ENCODE data around the gene SMNDC1.
"Not testable (repeated sequence)": the region's sequence is repeated elsewhere in the genome, so short reads cannot be mapped to it uniquely, and the experiment has no call there.

Gene SMNDC1

GRCh38 chr10:110304780-110305421 lies at the start of gene SMNDC1:
Gene SMNDC1 (minus strand): TSS chr10:110304920. CDS start chr10:110303587, 1,333 bp downstream.
- peak; percentile 93 for DNase-seq

DNA sequence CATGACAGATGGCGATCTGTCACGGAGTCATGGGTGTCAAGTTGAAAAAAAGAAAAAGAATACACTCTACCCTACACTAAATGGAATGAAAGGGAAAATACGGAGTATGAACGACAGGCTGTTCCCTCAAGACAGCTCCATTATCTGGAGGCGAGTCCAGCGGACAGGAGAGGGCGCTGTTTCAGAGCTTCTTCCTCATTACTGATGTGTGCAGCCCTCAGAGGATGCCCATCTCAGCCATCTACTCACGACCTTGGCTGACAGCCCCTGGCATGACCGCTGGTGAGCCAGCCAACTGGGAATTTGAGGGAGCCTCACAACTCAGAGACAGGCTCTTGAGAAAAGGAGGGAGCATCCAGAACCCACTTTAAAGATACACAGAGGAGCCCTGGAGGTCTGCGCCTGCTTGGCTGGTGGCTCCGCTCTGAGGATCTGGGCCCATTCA lies 49.6 kb upstream of the SMNDC1 start:
- peak; percentile 74 for DNase-seq

DNA sequence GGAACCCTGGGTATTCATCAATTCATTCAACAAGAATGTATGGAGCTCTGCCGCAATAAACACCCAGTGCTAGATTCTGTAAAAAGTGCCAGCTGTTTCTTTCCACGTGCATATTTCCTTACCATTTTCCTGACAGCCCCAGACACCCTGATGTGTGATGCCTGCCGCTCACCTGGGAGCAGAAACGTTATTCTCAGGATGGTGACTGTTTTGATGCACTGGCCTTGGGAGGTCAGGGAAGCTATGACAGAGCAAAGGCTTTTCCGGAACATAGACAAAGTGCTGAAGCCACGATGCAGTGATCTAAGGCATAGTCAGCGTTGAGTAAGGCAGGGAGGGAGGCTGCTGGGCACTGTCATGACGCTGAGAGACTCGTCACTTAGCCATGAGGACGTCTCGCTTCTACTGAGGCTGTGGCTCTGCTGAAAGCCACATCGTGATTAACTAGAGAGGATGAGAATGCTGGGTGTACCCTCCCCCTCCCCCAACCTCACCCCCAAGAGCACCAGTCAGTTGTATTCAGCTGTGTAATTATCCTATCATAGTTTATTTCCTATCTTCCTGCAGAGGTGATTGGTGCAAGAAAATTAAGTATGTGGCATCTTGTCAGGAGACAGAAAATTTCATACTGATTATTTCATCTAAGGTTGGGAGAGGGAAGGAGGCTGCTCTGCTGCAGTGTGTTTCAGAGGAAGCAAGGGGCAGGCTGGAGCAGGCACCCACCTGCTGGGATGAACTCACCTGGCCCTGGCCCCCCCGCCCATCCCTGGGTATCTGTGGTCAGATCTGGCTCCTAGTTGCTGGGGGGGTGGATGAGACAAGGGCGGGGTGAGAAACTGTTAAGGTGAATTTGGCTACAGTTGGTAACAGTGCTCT lies 48.8 kb upstream of the SMNDC1 start:
- peak; percentile 70 for DNase-seq

GRCh38 chr10:110352930-110353243 lies 48.2 kb upstream of the SMNDC1 start:
- DNase-seq: no peak

DNA sequence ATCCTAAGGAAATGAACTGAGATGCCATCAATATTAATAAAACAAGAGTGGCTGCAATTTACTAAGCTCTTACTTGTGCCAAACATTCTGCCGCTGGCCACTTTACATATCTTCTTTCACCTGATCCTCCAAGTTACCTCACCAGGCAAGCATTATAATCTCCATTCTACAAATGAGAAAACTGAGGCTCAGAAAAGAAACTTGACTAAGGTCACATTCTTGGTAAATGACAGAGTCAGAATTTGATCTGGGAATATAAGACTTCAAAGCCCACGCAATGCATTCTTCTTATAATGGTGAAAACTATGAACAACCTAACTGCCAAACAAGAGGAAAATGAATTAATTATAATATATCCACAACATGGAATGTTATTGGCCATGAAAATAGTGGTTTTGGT lies 46.1 kb upstream of the SMNDC1 start:
- no peak for DNase-seq

- DNase-seq: no peak
Observed at GRCh38 chr10:110349831-110350230, 45.1 kb upstream of the SMNDC1 start.

GRCh38 chr10:110349386-110349785 lies 44.7 kb upstream of the SMNDC1 start:
- DNase-seq: no peak

DNA sequence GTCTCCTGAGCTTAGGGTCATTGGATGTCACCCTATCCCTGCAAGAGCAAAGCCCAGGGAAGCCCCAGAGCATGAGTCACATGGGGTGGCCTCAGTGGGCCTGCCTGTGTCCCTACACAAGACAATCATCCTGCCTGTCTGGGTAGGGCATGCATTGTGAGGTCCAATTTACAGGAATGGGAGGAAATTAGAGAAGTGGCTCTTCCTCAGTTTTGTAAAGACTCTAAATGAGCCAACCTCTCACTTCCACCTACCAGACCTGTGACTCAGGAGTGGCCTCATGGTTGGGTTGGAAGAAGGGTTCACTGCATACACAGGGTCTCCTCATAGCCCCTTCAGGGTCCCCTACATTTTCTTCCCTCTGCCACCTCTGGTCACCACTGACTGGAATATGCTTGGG lies 43.6 kb upstream of the SMNDC1 start:
- no peak for DNase-seq

DNA sequence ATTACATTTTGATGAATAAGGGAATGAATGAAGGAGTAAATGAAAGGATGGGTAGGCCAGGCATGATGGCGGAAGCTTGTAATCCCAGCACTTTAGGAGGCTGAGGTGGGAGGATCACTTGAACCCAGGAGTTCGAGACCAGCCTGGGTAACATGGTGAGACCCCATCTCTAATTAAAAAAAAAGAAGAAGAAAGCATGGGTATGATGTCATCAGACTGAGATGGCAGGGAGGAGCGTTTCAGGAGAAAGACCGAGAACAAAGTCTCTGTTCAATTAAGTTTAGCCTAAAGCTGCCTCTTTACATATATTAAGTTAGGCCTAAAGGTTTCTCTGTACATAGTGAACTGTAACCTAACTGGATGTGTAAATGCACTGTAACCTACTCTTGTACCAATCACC lies 42.2 kb upstream of the SMNDC1 start:
- no peak for DNase-seq

DNA sequence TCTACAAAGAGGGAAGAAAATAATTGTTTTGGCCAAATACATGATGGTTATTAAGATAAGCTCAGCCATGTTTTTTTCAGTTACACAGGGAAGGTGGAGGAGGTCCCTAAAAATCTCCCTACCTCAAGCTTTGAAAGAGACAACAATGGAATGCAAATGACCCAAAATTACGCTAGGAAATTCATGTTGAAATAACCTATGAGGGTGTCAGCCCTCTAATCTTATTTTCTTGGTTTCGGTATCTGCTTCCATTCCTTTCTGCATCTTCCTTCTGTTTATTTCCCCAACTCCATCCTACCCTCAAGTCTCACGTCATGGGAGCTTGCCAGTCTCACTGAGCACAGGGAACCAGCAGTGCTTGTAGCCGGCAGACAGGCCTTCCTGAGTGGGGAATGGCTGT lies 40.6 kb upstream of the SMNDC1 start:
- DNase-seq: no peak

GRCh38 chr10:110344622-110345021 lies 39.9 kb upstream of the SMNDC1 start:
- no peak for DNase-seq

GRCh38 chr10:110343947-110344346 lies 39.2 kb upstream of the SMNDC1 start:
- no peak for DNase-seq

DNA sequence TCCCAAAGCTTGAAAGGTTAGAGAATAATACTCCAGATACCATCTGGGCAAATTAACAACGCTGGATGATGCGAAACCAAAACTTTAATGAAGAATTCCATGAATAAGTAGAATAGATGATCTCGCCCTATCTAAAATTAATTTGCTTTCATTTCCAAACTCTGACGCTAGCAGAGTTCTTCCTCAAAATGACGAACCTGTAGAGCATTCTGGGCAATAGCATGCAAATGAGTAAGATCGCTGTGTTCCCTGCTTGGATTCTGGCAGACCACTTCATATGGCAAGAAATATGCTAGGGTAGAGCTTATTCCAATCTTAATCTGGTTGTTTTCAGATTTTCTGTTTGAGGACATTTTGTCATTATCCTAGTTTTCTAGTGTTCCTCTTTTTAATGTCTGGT lies 36.1 kb upstream of the SMNDC1 start:
- DNase-seq: no peak

DNA sequence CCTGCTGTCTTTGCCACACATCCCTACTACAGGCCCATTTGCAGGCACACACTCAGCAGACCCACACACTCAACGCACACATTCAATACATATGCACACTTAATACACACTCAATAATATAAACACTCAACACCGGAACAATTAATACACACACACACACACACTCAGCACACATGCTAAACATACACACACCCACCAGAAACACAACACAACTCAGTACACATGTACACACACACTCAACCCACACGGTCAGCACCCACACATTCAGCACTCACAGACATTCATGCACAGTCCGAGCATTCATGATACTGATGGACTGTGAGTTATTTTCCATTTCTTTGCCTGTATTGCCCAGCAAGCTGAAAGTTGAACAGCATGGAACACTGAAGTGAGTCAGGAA lies 35.4 kb upstream of the SMNDC1 start:
- no peak for DNase-seq

GRCh38 chr10:110337906-110338305 lies 33.2 kb upstream of the SMNDC1 start:
- DNase-seq: no peak

DNA sequence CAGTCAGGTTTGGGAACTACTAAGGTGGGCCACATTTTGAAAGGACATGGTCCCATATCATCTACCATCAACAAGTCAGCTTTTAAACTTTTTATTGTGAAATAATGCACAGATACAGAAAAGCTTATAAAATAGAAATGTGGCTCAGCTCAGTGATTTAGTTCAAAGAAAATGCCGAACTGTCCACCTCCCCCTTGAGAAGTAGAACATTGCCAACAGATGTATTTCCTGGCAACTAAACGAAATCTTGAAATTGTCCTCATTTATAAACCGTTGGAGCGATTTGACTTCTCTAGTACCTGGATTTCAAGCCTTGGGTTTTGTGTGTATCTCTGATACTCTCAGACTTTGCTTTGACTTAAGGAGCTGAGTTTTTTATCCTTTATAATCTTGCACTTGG lies 32.7 kb upstream of the SMNDC1 start:
- no peak for DNase-seq

DNA sequence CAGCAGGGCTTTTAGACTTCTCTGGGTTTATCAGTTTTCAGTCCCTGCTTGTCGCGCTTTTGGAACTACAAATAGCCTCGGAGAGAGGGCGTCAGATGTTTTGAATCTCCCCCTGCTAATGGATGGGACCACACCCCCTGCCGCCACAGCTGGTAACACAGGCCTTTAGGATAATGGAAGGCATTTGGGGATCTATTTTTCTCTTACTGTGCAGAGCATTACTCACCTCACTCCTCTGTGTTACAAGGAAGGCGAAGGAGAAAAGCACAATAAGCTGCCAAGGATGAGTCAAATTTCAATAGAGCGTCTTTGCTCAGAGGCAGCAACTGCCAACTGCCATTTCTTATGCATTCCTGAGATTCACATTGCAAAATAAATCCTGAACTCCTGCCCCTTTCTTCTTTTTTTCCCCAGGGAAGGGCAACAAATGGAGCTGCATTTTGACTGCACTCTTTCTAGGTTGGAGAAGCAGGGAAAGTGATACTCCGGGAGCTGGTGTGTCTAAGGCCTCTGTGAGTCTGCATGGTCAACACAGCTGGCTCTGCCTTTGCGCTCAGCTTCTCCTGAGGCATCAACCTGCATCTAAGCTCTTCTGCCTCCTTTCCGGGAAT lies 31.5 kb upstream of the SMNDC1 start:
- no peak for DNase-seq

GRCh38 chr10:110335314-110336064 lies 30.8 kb upstream of the SMNDC1 start:
- DNase-seq: no peak

- no peak for DNase-seq
Observed at GRCh38 chr10:110334061-110334656, 29.4 kb upstream of the SMNDC1 start.

DNA sequence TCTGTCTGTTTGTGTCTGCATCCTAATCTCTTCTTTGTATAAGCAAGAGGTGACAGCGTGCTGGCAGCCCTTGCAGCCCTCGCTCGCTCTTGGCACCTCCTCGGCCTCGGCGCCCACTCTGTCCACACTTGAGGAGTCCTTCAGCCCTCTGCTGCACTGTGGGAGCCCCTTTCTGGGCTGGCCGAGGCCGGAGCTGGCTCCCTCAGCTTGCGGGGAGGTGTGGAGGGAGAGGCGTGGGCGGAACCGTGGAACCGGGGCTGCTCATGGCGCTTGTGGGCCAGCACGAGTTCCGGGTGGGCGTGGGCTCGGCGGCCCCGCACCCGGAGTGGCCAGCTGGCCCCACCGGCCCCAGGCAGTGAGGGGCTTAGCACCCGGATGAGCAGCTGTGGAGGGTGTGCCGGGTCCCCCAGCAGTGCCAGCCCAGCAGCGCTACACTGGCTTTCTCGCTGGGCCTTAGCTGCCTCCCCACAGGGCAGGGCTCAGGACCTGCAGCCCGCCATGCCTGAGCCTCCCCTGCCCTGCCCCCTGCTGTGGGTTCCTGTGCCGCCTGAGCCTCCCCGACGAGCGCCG lies 26.6 kb upstream of the SMNDC1 start:
- DNase-seq: not testable (repeated sequence)

GRCh38 chr10:110330675-110331074 lies 26.0 kb upstream of the SMNDC1 start:
- no peak for DNase-seq

DNA sequence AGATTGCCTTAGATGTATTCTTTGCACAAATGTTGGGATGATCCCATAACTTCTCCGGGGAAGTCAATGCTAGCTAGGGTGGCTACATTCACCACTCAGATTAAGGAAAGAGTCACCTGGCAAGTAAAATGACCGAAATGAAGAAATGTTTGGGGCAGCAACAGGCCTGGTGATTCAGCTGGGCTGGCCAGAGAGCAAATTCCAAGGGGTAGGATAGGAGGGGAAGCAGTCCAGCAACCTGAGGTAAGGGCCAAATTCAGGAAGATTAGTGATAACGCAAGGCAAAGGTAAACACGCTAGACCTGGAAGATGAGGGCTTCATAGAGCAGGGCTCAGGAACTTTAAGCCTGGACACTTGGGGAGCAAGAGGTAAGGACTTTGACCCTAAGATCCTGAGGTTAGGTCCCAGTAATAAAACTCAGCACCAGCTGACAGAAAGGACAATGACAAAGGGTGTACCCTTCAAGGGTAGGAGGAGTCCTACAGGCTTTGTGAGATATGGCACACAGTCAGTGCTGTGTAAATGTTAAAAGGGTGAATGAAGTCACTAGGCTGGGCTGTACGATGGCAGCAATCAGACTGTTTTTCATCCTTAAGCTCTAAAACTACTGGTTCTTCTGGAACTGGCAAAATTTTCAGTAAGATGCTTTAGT lies 22.7 kb upstream of the SMNDC1 start:
- DNase-seq: no peak
